Panc1 (cell line): Measurements from ENCODE around the gene ZIC2.

ENCODE experiments used
- CTCF ChIP-seq: fragments of 450-650 bp; IDR thresholded peaks from 2 replicates; pipeline ENCODE4 v1.5.1; 2017; ENCODE audit warnings: mild to moderate bottlenecking
- REST ChIP-seq, 2 experiments: IDR thresholded peaks; 2 replicates each; pipeline ENCODE4 v1.6.1; 2011 to 2012; ENCODE audit warnings: low read depth in 2 of 2, control low read depth in 1 of 2, low read length in 1 of 2, mild to moderate bottlenecking in 1 of 2, moderate library complexity in 1 of 2; ENCODE audit not compliant: insufficient read depth in 1 of 2
- SIN3A ChIP-seq: IDR thresholded peaks from 2 replicates; pipeline ENCODE4 v1.6.1; 2012; ENCODE audit warnings: low read depth, mild to moderate bottlenecking, low read length, moderate library complexity, borderline replicate concordance; ENCODE audit not compliant: insufficient read depth

DNA sequence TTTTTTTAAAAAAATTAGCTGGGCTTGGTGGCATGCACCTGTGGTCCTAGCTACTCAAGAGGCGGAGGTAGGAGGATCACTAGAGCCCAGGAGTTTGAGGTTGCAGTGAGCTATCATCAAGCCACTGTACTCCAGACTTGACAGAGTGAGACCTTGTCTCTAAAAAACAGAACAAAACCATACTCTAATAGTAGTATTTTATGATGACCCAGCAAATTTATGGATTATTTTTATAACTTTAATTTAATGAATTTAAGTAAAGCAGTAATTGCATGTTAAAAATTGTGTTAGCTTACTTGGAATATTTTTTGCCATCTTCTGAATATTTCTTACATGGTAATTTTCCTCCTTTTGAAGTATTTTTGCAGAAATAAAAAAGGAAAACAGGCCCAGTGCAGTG is 48.3 kb downstream of the ZIC2 start:
- no peak for TF ChIP-seq CTCF
- TF ChIP-seq REST (IDR thresholded peaks at IDR 0.05; ENCODE audit: insufficient read depth in 1 of 2, low read depth in 2 of 2, low read length in 1 of 2), result no peak
- no peak for TF ChIP-seq SIN3A
